Keratinocyte (primary cell): ENCODE results near the gene TCEAL3. TPM values are rescaled to one million over a fixed set of nuclear protein-coding genes. Genes with fewer than 3 reads are reported as not detected.
"Not testable (repeated sequence)": the region's sequence is repeated elsewhere in the genome, so short reads cannot be mapped to it uniquely, and the experiment has no call there.

Source experiments
- DNase-seq: peaks from one replicate; pipeline ENCODE4 v3.0.0-alpha.2; 2011; ENCODE audit warnings: low read depth, missing footprints, low spot score
- FAIRE-seq: peaks from 2 replicates; lab custom pipeline; 2011; peaks lifted over from hg19 to GRCh38; lab: Jason Lieb, UNC
- H2AFZ ChIP-seq: 2 replicates; pipeline ENCODE4 v1.6.0; 2012; ENCODE audit warnings: low read length, control low read depth, inconsistent platforms; ENCODE audit not compliant: control insufficient read depth
- H3K27ac ChIP-seq: 2 replicates; pipeline ENCODE4 v1.5.1; 2011; ENCODE audit warnings: low read length; ENCODE audit not compliant: control insufficient read depth, insufficient read depth
- H3K27me3 ChIP-seq: 3 replicates; pipeline ENCODE4 v1.6.0; 2011; ENCODE audit warnings: low read length; ENCODE audit not compliant: control insufficient read depth, insufficient read depth; ENCODE audit errors: extremely low read depth
- H3K36me3 ChIP-seq, 2 experiments: 2 replicates in 1 of 2; 3 replicates in 1 of 2; pipeline ENCODE4 v1.5.1; 2011; ENCODE audit warnings: low read length in 2 of 2, mild to moderate bottlenecking in 1 of 2; ENCODE audit not compliant: control insufficient read depth in 2 of 2, insufficient read depth in 2 of 2; ENCODE audit errors: extremely low read depth in 1 of 2
- H3K4me1 ChIP-seq: 3 replicates; pipeline ENCODE4 v1.5.1; 2011; ENCODE audit warnings: low read length; ENCODE audit not compliant: control insufficient read depth, insufficient read depth; ENCODE audit errors: extremely low read depth
- H3K4me2 ChIP-seq: 3 replicates; pipeline ENCODE4 v1.6.0; 2011; ENCODE audit warnings: low read depth, low read length; ENCODE audit not compliant: control insufficient read depth, insufficient read depth; ENCODE audit errors: extremely low read depth
- H3K4me3 ChIP-seq, 3 experiments: fragments of 200-600 bp in 1 of 3; sonication (generic) in 1 of 3; 2 replicates in 2 of 3; 3 replicates in 1 of 3; pipeline ENCODE4 v1.5.1; 2011 to 2016; ENCODE audit warnings: low read length in 3 of 3, mild to moderate bottlenecking in 3 of 3, control low read depth in 2 of 3, inconsistent platforms in 1 of 3, low read depth in 1 of 3, mixed read lengths in 1 of 3, mixed run types in 1 of 3, moderate library complexity in 1 of 3; ENCODE audit not compliant: control insufficient read depth in 2 of 3, insufficient read depth in 2 of 3; ENCODE audit errors: extremely low read depth in 1 of 3
- H3K79me2 ChIP-seq: 2 replicates; pipeline ENCODE4 v1.6.0; 2012; ENCODE audit warnings: low read length; ENCODE audit not compliant: control insufficient read depth, insufficient read depth
- H3K9ac ChIP-seq: 3 replicates; pipeline ENCODE4 v1.6.0; 2011; ENCODE audit warnings: low read length; ENCODE audit not compliant: control insufficient read depth, insufficient read depth; ENCODE audit errors: extremely low read depth
- H3K9me1 ChIP-seq: 3 replicates; pipeline ENCODE4 v1.6.0; 2011; ENCODE audit warnings: low read length; ENCODE audit not compliant: control insufficient read depth, insufficient read depth; ENCODE audit errors: extremely low read depth
- H3K9me3 ChIP-seq: 2 replicates; pipeline ENCODE4 v1.5.1; 2012; ENCODE audit warnings: low read depth, low read length; ENCODE audit not compliant: control insufficient read depth
- H4K20me1 ChIP-seq: 3 replicates; pipeline ENCODE4 v1.6.0; 2011; ENCODE audit warnings: low read length; ENCODE audit not compliant: control insufficient read depth, insufficient read depth; ENCODE audit errors: extremely low read depth
- EZH2 ChIP-seq: IDR thresholded peaks from one replicate; pipeline ENCODE4 v1.6.1; 2012; ENCODE audit warnings: inconsistent platforms, mild to moderate bottlenecking, low read length, moderate library complexity
- dilution Hi-C: fragments of 300-500 bp; cut with MboI; formaldehyde crosslinking; loops from one replicate; pipeline ENCODE4 v1.7.0; 2020; ENCODE audit warnings: low sequenced_read_pairs; ENCODE audit not compliant: extremely low pct_ligation_motif_present
- polyA plus RNA-seq, 5 experiments: library from polyadenylated mRNA; depleted of rRNA in 3 of 5; stranded (reverse) in 3 of 5; stranded (forward) in 1 of 5; unstranded in 1 of 5; fragments of >200 nt; gene quantifications; 1 replicate in 1 of 5; 2 replicates in 3 of 5; 3 replicates in 1 of 5; pipeline versions ENCODE4 v1.2.1 to v1.2.3, GENCODE V29; 2011 to 2012; ENCODE audit warnings: missing spikeins in 2 of 5, low read depth in 1 of 5, low replicate concordance in 1 of 5
- TF ChIP-seq, protein P1 (sequence below), 3 experiments: IDR thresholded peaks in 1 of 3; conservative IDR thresholded peaks in 1 of 3; optimal IDR thresholded peaks in 1 of 3; 2 replicates in 2 of 3; 3 replicates in 1 of 3; pipeline versions ENCODE3 to v1.5.1; 2011; ENCODE audit warnings: low read length in 3 of 3, mild to moderate bottlenecking in 3 of 3, moderate library complexity in 2 of 3, control low read depth in 1 of 3, inconsistent platforms in 1 of 3; ENCODE audit not compliant: insufficient read depth in 2 of 3; ENCODE audit errors: extremely low read depth in 1 of 3

Gene TCEAL3
- polyA plus RNA-seq, 1 donor (not counting 4 experiments of a cell fraction or from before 2014, with no cell fraction given) = 28.1 TPM

DNA sequence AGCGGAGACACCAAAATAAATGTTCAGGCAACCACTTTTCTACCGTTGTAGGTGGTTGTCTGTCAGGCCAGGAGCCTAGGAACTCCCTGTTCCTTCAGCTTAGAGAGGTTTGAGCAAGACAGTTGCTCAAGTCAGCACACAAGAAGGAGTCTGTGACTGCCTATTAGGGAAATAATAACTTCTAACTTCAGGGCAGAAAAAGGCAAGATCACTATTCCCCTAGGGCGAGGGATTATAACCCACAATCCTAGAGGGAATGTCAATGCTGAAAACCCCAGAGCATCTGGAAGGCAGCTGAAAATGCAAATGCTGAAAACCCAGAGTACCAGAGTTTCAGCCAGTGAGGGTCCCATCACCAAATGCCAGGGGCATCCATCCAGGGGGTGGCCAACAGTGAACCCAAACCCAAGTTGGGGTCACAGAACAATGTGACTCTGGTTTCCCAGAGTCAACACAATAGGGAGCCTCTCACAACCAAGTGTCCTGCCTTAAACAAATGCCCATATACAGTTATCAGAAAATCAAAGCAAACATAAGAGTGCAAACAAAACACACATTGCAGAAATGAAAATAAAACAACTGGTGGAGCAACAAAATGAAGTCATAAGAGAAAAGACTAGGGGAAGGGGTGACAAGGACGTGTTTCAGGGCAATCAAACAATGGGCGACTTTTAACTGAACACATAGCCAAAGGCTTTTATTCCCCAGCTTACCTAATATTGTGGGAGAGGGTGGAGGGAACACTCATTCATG is 51.1 kb downstream of the TCEAL3 start:
- no peak for FAIRE-seq

DNA sequence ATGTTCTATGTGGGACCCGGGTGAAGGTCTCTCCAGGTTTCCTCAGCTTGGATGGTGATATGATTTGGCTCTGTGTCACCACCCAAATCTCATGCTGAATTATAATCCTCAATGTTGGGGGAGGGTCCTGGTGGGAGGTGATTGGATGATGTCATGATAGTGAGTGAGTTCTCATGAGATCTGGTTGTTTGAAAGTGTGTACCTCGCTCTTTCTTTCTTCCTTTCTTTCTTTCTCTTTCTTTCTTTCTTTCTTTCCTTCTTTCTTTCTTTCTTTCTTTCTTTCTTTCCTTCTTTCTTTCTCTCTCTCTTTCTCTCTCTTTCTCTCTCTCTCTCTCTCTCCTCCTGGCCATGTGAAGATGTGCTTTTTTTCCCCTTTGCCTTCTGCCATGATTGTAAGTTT is 51.7 kb downstream of the TCEAL3 start:
- H3K9me3 ChIP-seq, H3K4me1 ChIP-seq, H3K4me2 ChIP-seq, H3K27me3 ChIP-seq, dilution Hi-C loops, H3K36me3 ChIP-seq, H3K9ac ChIP-seq, H3K27ac ChIP-seq, H3K9me1 ChIP-seq, DNase-seq, H3K79me2 ChIP-seq, H4K20me1 ChIP-seq, H2AFZ ChIP-seq, FAIRE-seq, H3K4me3 ChIP-seq: not testable (repeated sequence)

More for the DNA sequence above, 51.1 kb downstream of the TCEAL3 start:
- H3K4me3 ChIP-seq = no peak overlapping the region
- no peak overlapping the region for H3K4me2 ChIP-seq
- H3K79me2 ChIP-seq = no peaks in the 10 kb centered on the region
- dilution Hi-C loops = no loop called here
- H3K9me1 ChIP-seq = no peaks in the 10 kb centered on the region
- no peaks in the 10 kb centered on the region for H3K36me3 ChIP-seq
- no peaks in the 10 kb centered on the region for H3K9me3 ChIP-seq
- H3K4me1 ChIP-seq = peaks cover 3% of the 10 kb centered on the region
- H2AFZ ChIP-seq = no peak overlapping the region
- no peak overlapping the region for H3K9ac ChIP-seq
- no peak for DNase-seq
- H3K27ac ChIP-seq = no peak overlapping the region
- TF ChIP-seq EZH2 = no peak
- TF ChIP-seq, protein P1, sequence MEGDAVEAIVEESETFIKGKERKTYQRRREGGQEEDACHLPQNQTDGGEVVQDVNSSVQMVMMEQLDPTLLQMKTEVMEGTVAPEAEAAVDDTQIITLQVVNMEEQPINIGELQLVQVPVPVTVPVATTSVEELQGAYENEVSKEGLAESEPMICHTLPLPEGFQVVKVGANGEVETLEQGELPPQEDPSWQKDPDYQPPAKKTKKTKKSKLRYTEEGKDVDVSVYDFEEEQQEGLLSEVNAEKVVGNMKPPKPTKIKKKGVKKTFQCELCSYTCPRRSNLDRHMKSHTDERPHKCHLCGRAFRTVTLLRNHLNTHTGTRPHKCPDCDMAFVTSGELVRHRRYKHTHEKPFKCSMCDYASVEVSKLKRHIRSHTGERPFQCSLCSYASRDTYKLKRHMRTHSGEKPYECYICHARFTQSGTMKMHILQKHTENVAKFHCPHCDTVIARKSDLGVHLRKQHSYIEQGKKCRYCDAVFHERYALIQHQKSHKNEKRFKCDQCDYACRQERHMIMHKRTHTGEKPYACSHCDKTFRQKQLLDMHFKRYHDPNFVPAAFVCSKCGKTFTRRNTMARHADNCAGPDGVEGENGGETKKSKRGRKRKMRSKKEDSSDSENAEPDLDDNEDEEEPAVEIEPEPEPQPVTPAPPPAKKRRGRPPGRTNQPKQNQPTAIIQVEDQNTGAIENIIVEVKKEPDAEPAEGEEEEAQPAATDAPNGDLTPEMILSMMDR (optimal IDR thresholded peaks at IDR 0.05 in 1 of 3, IDR thresholded peaks at IDR 0.05 in 1 of 3, conservative IDR thresholded peaks at IDR 0.05 in 1 of 3; ENCODE audit: extremely low read depth in 1 of 3, insufficient read depth in 2 of 3, low read length in 3 of 3) = no peak
- peaks cover 1% of the 10 kb centered on the region for H3K27me3 ChIP-seq
- H4K20me1 ChIP-seq = no peaks in the 10 kb centered on the region

Other genes with a start within 250 kb of the TCEAL3 start
- 125 to 264 TPM (median 205 TPM) in 3 replicates for gene BEX3, start 231.4 kb upstream of the TCEAL3 start, polyA plus RNA-seq
- gene RAB40A, start 88.5 kb upstream of the TCEAL3 start, polyA plus RNA-seq = 0.02 to 0.63 TPM (median 0.33 TPM) in 3 replicates
- 44.3 to 73.1 TPM (median 45.4 TPM) in 3 replicates for gene TCEAL4, start 22.4 kb upstream of the TCEAL3 start, polyA plus RNA-seq
- gene TCEAL1, start 21.0 kb downstream of the TCEAL3 start, polyA plus RNA-seq = 13.6 to 21.5 TPM (median 15.7 TPM) in 3 replicates
- 450 to 659 TPM (median 648 TPM) in 3 replicates for gene MORF4L2, start 78.7 kb downstream of the TCEAL3 start, polyA plus RNA-seq
- not detected in 3 replicates for gene TMEM31, start 102.9 kb downstream of the TCEAL3 start, polyA plus RNA-seq
- gene PLP1, start 168.9 kb downstream of the TCEAL3 start, polyA plus RNA-seq = not detected in 3 replicates
- 0.23 to 0.28 TPM (median 0.24 TPM) in 3 replicates for gene RAB9B, start 224.3 kb downstream of the TCEAL3 start, polyA plus RNA-seq